ENCODE data around the gene CD8B.

The CD8B gene

GRCh38 chr2:86768189-86768949, 93.3 kb downstream of the CD8B start:
- DNase-seq (ENCODE audit: low spot score): no peak

Data from AG20443 (cell line).